Kidney epithelial cell (primary cell): ENCODE data around the gene PET100. TPM values are rescaled to one million over a fixed set of nuclear protein-coding genes. Genes with fewer than 3 reads are reported as not detected.

Experiments used
- DNase-seq: peaks from one replicate; pipeline ENCODE4 v3.0.0-alpha.2; 2010; ENCODE audit warnings: low read depth
- H3K27me3 ChIP-seq: 2 replicates; pipeline ENCODE4 v1.6.0; 2011; ENCODE audit warnings: low read length; ENCODE audit not compliant: control insufficient read depth, insufficient read depth
- H3K36me3 ChIP-seq: 2 replicates; pipeline ENCODE4 v1.5.1; 2011; ENCODE audit warnings: low read length; ENCODE audit not compliant: control insufficient read depth, insufficient read depth
- H3K4me3 ChIP-seq: 2 replicates; pipeline ENCODE4 v1.5.1; 2011; ENCODE audit warnings: low read depth, mild to moderate bottlenecking, control low read depth, low read length
- total RNA-seq: library from RNA; depleted of rRNA; stranded (reverse); fragments of >200 nt; gene quantifications from 2 replicates; pipeline ENCODE4 v1.2.3, GENCODE V29; 2015
- TF ChIP-seq, protein P1 (sequence below): IDR thresholded peaks from 2 replicates; pipeline ENCODE4 v1.5.1; 2011; ENCODE audit warnings: mild to moderate bottlenecking, moderate library complexity, low read length, control low read depth, inconsistent platforms; ENCODE audit not compliant: insufficient read depth, poor library complexity, severe bottlenecking

PET100 gene
- total RNA-seq, 1 donor from 2014 or later = 30.2 TPM

GRCh38 chr19:7596211-7596937 is 33.2 kb upstream of the PET100 start:
- H3K4me3 ChIP-seq = peak overlapping the region; percentile 57
- H3K27me3 ChIP-seq = peaks cover 7% of the 10 kb centered on the region
- DNase-seq = no peak
- no peaks in the 10 kb centered on the region for H3K36me3 ChIP-seq
- TF ChIP-seq, protein P1, sequence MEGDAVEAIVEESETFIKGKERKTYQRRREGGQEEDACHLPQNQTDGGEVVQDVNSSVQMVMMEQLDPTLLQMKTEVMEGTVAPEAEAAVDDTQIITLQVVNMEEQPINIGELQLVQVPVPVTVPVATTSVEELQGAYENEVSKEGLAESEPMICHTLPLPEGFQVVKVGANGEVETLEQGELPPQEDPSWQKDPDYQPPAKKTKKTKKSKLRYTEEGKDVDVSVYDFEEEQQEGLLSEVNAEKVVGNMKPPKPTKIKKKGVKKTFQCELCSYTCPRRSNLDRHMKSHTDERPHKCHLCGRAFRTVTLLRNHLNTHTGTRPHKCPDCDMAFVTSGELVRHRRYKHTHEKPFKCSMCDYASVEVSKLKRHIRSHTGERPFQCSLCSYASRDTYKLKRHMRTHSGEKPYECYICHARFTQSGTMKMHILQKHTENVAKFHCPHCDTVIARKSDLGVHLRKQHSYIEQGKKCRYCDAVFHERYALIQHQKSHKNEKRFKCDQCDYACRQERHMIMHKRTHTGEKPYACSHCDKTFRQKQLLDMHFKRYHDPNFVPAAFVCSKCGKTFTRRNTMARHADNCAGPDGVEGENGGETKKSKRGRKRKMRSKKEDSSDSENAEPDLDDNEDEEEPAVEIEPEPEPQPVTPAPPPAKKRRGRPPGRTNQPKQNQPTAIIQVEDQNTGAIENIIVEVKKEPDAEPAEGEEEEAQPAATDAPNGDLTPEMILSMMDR = no peak

DNA sequence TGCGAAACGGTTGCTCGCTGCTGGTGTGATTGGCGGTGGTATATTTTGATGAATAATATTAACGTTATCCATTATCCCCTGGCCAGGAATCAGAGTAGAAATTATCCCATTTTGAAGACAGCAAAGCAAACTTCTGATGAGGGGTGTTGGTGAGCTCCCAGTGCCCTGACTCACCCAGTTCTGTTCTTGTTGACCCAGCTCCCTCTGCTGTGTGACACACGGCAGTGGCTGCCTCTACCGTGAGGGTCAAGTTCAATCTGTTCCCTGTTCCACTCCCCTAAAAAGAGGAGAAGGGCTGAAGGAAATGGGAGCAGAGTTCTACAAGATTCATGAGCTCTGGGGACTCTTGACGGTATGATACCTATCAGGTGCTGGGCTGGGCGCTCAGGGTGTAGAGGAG is 31.9 kb upstream of the PET100 start:
- H3K27me3 ChIP-seq = peaks cover 7% of the 10 kb centered on the region
- no peak for DNase-seq
- no peaks in the 10 kb centered on the region for H3K36me3 ChIP-seq
- TF ChIP-seq, protein P1 = no peak
- H3K4me3 ChIP-seq = no peak overlapping the region

DNA sequence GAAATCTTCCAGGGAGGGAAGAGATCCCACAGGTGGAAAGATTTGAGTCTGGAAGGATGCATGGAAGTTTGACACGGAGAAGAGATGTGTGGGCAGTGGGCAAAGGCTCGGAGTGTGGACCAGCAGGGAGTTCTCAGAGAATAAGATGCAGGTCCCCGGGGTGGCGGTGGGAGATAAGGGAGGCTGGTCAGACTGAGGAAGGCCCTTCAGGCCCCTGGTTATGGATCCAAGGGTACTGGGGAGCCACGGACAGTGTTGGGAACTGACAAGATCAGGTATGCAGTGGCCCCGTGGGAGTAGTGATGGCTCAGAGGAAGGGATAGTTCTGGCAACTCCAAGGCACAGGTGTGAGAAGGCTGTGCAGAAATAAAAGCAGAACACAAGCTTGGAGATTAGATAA is 31.4 kb upstream of the PET100 start:
- H3K4me3 ChIP-seq = no peak overlapping the region
- no peaks in the 10 kb centered on the region for H3K36me3 ChIP-seq
- no peak for DNase-seq
- peaks cover 7% of the 10 kb centered on the region for H3K27me3 ChIP-seq
- TF ChIP-seq, protein P1 = no peak

DNA sequence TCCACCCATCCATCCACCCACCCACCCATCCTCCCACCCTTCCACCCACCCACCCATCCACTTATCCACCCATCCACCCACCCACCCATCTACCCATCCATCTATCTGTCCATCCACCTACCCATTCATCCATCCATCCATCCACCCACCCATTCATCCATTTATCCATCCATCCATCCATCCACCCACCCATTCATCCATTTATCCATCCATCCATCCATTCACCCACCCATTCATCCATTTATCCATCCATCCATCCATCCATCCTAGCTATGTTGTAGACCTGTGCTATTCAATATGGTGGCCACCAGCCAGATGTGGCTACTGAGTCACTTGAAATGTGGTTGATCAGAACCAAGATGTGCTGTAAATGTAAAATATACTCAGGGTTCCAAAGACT is 28.9 kb upstream of the PET100 start:
- Histone ChIP-seq H3K4me3 (no peak overlapping the region), H3K36me3 (no peaks in the 10 kb centered on the region), H3K27me3 (peaks cover 4% of the 10 kb centered on the region)
- TF ChIP-seq, protein P1 = no peak
- no peak for DNase-seq

DNA sequence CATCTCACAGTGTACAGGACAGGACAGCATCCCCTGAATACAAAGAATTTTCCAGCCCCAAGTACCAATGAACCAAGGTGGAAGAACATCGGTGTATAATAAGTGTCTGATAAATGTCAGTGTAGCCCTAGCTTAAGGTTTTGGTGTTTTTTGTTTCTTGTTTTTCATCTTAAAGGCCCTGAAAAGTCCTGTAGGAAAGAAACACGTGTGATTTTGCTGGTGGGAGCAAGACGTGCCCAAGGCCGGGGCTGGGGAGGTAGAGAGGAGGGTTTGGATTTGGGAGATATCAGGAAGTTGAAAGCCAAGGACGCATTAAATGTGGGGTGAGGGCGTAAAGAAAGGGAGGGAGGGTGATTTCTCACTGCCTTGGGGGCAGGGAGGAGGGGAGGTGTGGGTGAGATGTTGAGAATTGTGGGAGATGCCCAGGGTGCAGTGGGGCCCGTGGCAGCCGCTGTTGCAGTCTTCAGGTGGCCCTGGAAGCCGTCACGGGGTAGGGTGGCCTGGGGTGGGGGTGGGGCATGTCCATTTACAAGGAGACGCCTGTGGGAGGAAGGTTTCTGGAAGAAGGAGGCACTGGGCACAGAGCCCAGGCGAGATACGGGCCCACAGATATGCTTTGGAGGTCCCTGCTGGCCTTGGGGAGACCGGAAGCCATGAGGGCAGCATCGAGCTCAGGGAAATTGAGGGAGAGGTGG is 27.2 kb upstream of the PET100 start:
- Histone ChIP-seq H3K36me3 (no peaks in the 10 kb centered on the region), H3K4me3 (no peak overlapping the region), H3K27me3 (no peaks in the 10 kb centered on the region)
- TF ChIP-seq, protein P1 = no peak
- no peak for DNase-seq
